ENCODE results near the gene PRXL2C. TPM values are rescaled to one million over a fixed set of nuclear protein-coding genes. Genes with fewer than 3 reads are reported as not detected.
A peak's percentile ranks its signal among the peaks of the same experiment; 100 is the strongest.
"Not testable (repeated sequence)": the region's sequence is repeated elsewhere in the genome, so short reads cannot be mapped to it uniquely, and the experiment has no call there.

PRXL2C gene
- total RNA-seq, 1 experiment from 2014 or later = 12.2 TPM

GRCh38 chr9:96620832-96621269 lies 34.3 kb downstream of the PRXL2C start:
- no peaks in the 10 kb centered on the region for H3K9me3 ChIP-seq (replicated peaks)
- no peak for DNase-seq
- no peaks in the 10 kb centered on the region for H3K27me3 ChIP-seq
- H3K4me1 ChIP-seq = no peaks in the 10 kb centered on the region
- H3K4me3 ChIP-seq = no peak overlapping the region
- no peak overlapping the region for H3K27ac ChIP-seq
- H3K36me3 ChIP-seq = no peaks in the 10 kb centered on the region

GRCh38 chr9:96620181-96620514 lies 35.0 kb downstream of the PRXL2C start:
- Histone ChIP-seq H3K4me3 (peak overlapping the region; percentile 65), H3K27ac (no peak overlapping the region), H3K4me1 (no peaks in the 10 kb centered on the region), H3K27me3 (no peaks in the 10 kb centered on the region), H3K9me3 (replicated peaks) (no peaks in the 10 kb centered on the region), H3K36me3 (no peaks in the 10 kb centered on the region)
- peak in 1 of 2 experiments; percentile 9 for DNase-seq

- Histone ChIP-seq H3K9me3 (replicated peaks) (no peaks in the 10 kb centered on the region), H3K27me3 (no peaks in the 10 kb centered on the region), H3K36me3 (no peaks in the 10 kb centered on the region), H3K4me3 (peak within 1 kb of the TSS; percentile 80), H3K4me1 (no peaks in the 10 kb centered on the region), H3K27ac (peak within 1 kb of the TSS; percentile 83)
- DNase-seq = peak; percentile 96 to 97
Observed at GRCh38 chr9:96619491-96620180, 35.5 kb downstream of the PRXL2C start, which contains the start of gene CDC14B. Gene CDC14B (minus strand): TSS chr9:96619843. CDS start chr9:96619378, 465 bp downstream.

GRCh38 chr9:96619124-96619465 lies 36.0 kb downstream of the PRXL2C start:
- peak in 1 of 2 experiments; percentile 18 for DNase-seq
- Histone ChIP-seq H3K4me3 (peak overlapping the region; percentile 80), H3K9me3 (replicated peaks) (no peaks in the 10 kb centered on the region), H3K4me1 (no peaks in the 10 kb centered on the region), H3K27ac (peak overlapping the region; percentile 83; the same call in 1 of the 2 replicates), H3K27me3 (no peaks in the 10 kb centered on the region), H3K36me3 (no peaks in the 10 kb centered on the region)

GRCh38 chr9:96618209-96619123 lies 36.7 kb downstream of the PRXL2C start:
- H3K27ac ChIP-seq = peak overlapping the region; percentile 83
- H3K4me3 ChIP-seq = peak overlapping the region; percentile 80
- H3K27me3 ChIP-seq = no peaks in the 10 kb centered on the region
- H3K4me1 ChIP-seq = no peaks in the 10 kb centered on the region
- H3K36me3 ChIP-seq = no peaks in the 10 kb centered on the region
- peak; percentile 75 to 85 for DNase-seq
- no peaks in the 10 kb centered on the region for H3K9me3 ChIP-seq (replicated peaks)

- Histone ChIP-seq H3K36me3 (no peaks in the 10 kb centered on the region), H3K4me1 (peaks cover 3% of the 10 kb centered on the region), H3K27ac (peak overlapping the region; percentile 83), H3K27me3 (no peaks in the 10 kb centered on the region), H3K4me3 (peak overlapping the region; percentile 80), H3K9me3 (replicated peaks) (no peaks in the 10 kb centered on the region)
- DNase-seq = peak; percentile 11 to 28
Observed at GRCh38 chr9:96617439-96618185, 37.5 kb downstream of the PRXL2C start.

GRCh38 chr9:96616817-96617438 lies 38.2 kb downstream of the PRXL2C start:
- no peak overlapping the region for H3K27ac ChIP-seq
- no peaks in the 10 kb centered on the region for H3K27me3 ChIP-seq
- no peaks in the 10 kb centered on the region for H3K9me3 ChIP-seq (replicated peaks)
- no peak overlapping the region for H3K4me3 ChIP-seq
- DNase-seq = no peak
- H3K4me1 ChIP-seq = peaks cover 7% of the 10 kb centered on the region
- no peaks in the 10 kb centered on the region for H3K36me3 ChIP-seq

- H3K4me3 ChIP-seq = no peak overlapping the region
- no peaks in the 10 kb centered on the region for H3K9me3 ChIP-seq (replicated peaks)
- H3K27ac ChIP-seq = no peak overlapping the region
- H3K27me3 ChIP-seq = no peaks in the 10 kb centered on the region
- H3K36me3 ChIP-seq = no peaks in the 10 kb centered on the region
- H3K4me1 ChIP-seq = peaks cover 15% of the 10 kb centered on the region
- DNase-seq = no peak
Observed at GRCh38 chr9:96615411-96615810, 39.7 kb downstream of the PRXL2C start.

GRCh38 chr9:96614664-96615063 lies 40.5 kb downstream of the PRXL2C start:
- not testable (repeated sequence) for H3K4me3 ChIP-seq; H3K27ac ChIP-seq; DNase-seq; H3K9me3 ChIP-seq (replicated peaks); H3K27me3 ChIP-seq; H3K36me3 ChIP-seq
- H3K4me1 ChIP-seq = peaks cover 15% of the 10 kb centered on the region

GRCh38 chr9:96612966-96613589 lies 42.0 kb downstream of the PRXL2C start:
- Histone ChIP-seq H3K27ac (no peak overlapping the region), H3K9me3 (replicated peaks) (no peaks in the 10 kb centered on the region), H3K4me1 (peaks cover 15% of the 10 kb centered on the region), H3K27me3 (no peaks in the 10 kb centered on the region), H3K4me3 (no peak overlapping the region), H3K36me3 (no peaks in the 10 kb centered on the region)
- DNase-seq = no peak

GRCh38 chr9:96612105-96612965 lies 42.8 kb downstream of the PRXL2C start:
- peak; percentile 78 to 88 for DNase-seq
- Histone ChIP-seq H3K36me3 (no peaks in the 10 kb centered on the region), H3K27ac (peak overlapping the region; percentile 36), H3K9me3 (replicated peaks) (no peaks in the 10 kb centered on the region), H3K4me1 (peaks cover 15% of the 10 kb centered on the region), H3K4me3 (peak overlapping the region; percentile 30), H3K27me3 (no peaks in the 10 kb centered on the region)

GRCh38 chr9:96611302-96611701 lies 43.8 kb downstream of the PRXL2C start:
- no peak overlapping the region for H3K27ac ChIP-seq
- H3K36me3 ChIP-seq = no peaks in the 10 kb centered on the region
- H3K4me3 ChIP-seq = no peak overlapping the region
- H3K4me1 ChIP-seq = peaks cover 15% of the 10 kb centered on the region
- DNase-seq = no peak
- H3K27me3 ChIP-seq = no peaks in the 10 kb centered on the region
- no peaks in the 10 kb centered on the region for H3K9me3 ChIP-seq (replicated peaks)

- no peak for DNase-seq
- Histone ChIP-seq H3K36me3 (no peaks in the 10 kb centered on the region), H3K4me3 (no peak overlapping the region), H3K4me1 (peaks cover 15% of the 10 kb centered on the region), H3K27ac (no peak overlapping the region), H3K9me3 (replicated peaks) (no peaks in the 10 kb centered on the region), H3K27me3 (no peaks in the 10 kb centered on the region)
Observed at GRCh38 chr9:96609732-96610131, 45.4 kb downstream of the PRXL2C start.
